Endothelial cell of umbilical vein (primary cell): Measurements from ENCODE around the gene CABLES1. TPM values are rescaled to one million over a fixed set of nuclear protein-coding genes. Genes with fewer than 3 reads are reported as not detected.

ENCODE experiments used
- BruUV-seq: library from RNA; stranded (reverse); fragments of 400-500 nt; replicated peaks from 2 replicates; lab custom pipeline; 2021; lab: Mats Ljungman, UMichigan
- CTCF ChIA-PET: fragments of 300-600, 350-600 bp; sonication (Branson Sonifier 250); formaldehyde crosslinking; loops from one replicate; lab custom pipeline; 2021; ENCODE audit warnings: antibody characterized with exemption, inconsistent platforms; lab: Charles Lee
- POLR2A ChIA-PET: fragments of 300-600, 350-600 bp; sonication (Branson Sonifier 250); formaldehyde crosslinking; loops from one replicate; lab custom pipeline; 2021; ENCODE audit warnings: antibody characterized with exemption, inconsistent platforms; lab: Charles Lee
- DNase-seq: peaks from one replicate; pipeline ENCODE4 v3.0.0-alpha.2; 2011; ENCODE audit warnings: low read depth, low spot score
- FAIRE-seq: peaks from 2 replicates; lab custom pipeline; 2011; peaks lifted over from hg19 to GRCh38; lab: Jason Lieb, UNC
- H2AFZ ChIP-seq: 2 replicates; pipeline ENCODE4 v1.6.0; 2012; ENCODE audit warnings: low read depth, low read length, control low read depth, inconsistent platforms
- H3K27ac ChIP-seq: 2 replicates; pipeline ENCODE4 v1.5.1; 2011; ENCODE audit warnings: low read depth, mild to moderate bottlenecking, control low read depth, low read length, moderate library complexity; ENCODE audit not compliant: insufficient read depth
- H3K27me3 ChIP-seq, 2 experiments: 2 replicates each; pipeline versions ENCODE4 v1.6.0 to v1.6.1; 2011; ENCODE audit warnings: low read length in 2 of 2, mixed read lengths in 1 of 2; ENCODE audit not compliant: control insufficient read depth in 2 of 2, insufficient read depth in 2 of 2
- H3K36me3 ChIP-seq, 2 experiments: 2 replicates in 1 of 2; 3 replicates in 1 of 2; pipeline ENCODE4 v1.5.1; 2011; ENCODE audit warnings: low read length in 2 of 2, mild to moderate bottlenecking in 1 of 2, moderate library complexity in 1 of 2; ENCODE audit not compliant: control insufficient read depth in 2 of 2, insufficient read depth in 2 of 2; ENCODE audit errors: extremely low read depth in 1 of 2
- H3K4me1 ChIP-seq: 3 replicates; pipeline ENCODE4 v1.5.1; 2011; ENCODE audit warnings: mild to moderate bottlenecking, low read length; ENCODE audit not compliant: control insufficient read depth, insufficient read depth; ENCODE audit errors: extremely low read depth
- H3K4me2 ChIP-seq: 2 replicates; pipeline ENCODE4 v1.6.1; 2011; ENCODE audit warnings: low read length, control low read depth, mixed read lengths; ENCODE audit not compliant: insufficient read depth
- H3K4me3 ChIP-seq, 3 experiments: fragments of 200-600 bp in 1 of 3; sonication (generic), shearing (Covaris generic) in 1 of 3; replicated peaks in 1 of 3; 2 replicates each; pipeline ENCODE4 v1.5.1; 2011 to 2016; ENCODE audit warnings: control low read depth in 3 of 3, low read length in 3 of 3, mild to moderate bottlenecking in 2 of 3, inconsistent platforms in 1 of 3, low read depth in 1 of 3, moderate library complexity in 1 of 3; ENCODE audit not compliant: insufficient read depth in 1 of 3
- H3K79me2 ChIP-seq: 2 replicates; pipeline ENCODE4 v1.6.0; 2012; ENCODE audit warnings: low read length, inconsistent platforms; ENCODE audit not compliant: control insufficient read depth, insufficient read depth
- H3K9ac ChIP-seq: replicated peaks from 2 replicates; pipeline ENCODE3; 2011; ENCODE audit warnings: low read length, control low read depth; ENCODE audit not compliant: insufficient read depth; ENCODE audit errors: extremely low read depth
- H3K9me1 ChIP-seq: replicated peaks from 3 replicates; pipeline ENCODE4 v1.6.0; 2011; ENCODE audit warnings: mild to moderate bottlenecking, low read length; ENCODE audit not compliant: control insufficient read depth, insufficient read depth; ENCODE audit errors: extremely low read depth
- H3K9me3 ChIP-seq: replicated peaks from 2 replicates; pipeline ENCODE4 v1.5.1; 2012; ENCODE audit warnings: low read length, inconsistent platforms; ENCODE audit not compliant: control insufficient read depth, insufficient read depth
- H4K20me1 ChIP-seq: replicated peaks from 2 replicates; pipeline ENCODE3; 2011; ENCODE audit warnings: mild to moderate bottlenecking, low read length; ENCODE audit not compliant: control insufficient read depth, insufficient read depth; ENCODE audit errors: extremely low read depth
- EZH2 ChIP-seq: IDR thresholded peaks from 2 replicates; pipeline ENCODE4 v1.6.1; 2012; ENCODE audit warnings: borderline replicate concordance, low read depth, mild to moderate bottlenecking, moderate library complexity, low read length, inconsistent platforms; ENCODE audit not compliant: severe bottlenecking
- FOS ChIP-seq: IDR thresholded peaks from 2 replicates; pipeline ENCODE4 v1.6.1; 2011; ENCODE audit warnings: mild to moderate bottlenecking, low read length, moderate library complexity, borderline replicate concordance; ENCODE audit not compliant: insufficient read depth
- GATA2 ChIP-seq: IDR thresholded peaks from 2 replicates; pipeline ENCODE4 v1.7.0; 2011; ENCODE audit warnings: low read depth, mild to moderate bottlenecking, moderate library complexity, mixed read lengths, low read length; ENCODE audit not compliant: insufficient read length, insufficient read depth
- JUN ChIP-seq: IDR thresholded peaks from 2 replicates; pipeline ENCODE4 v1.6.1; 2011; ENCODE audit warnings: borderline replicate concordance, low read depth; ENCODE audit not compliant: insufficient read length, insufficient read depth
- MAX ChIP-seq: IDR thresholded peaks from 2 replicates; pipeline ENCODE4 v1.6.1; 2011; ENCODE audit not compliant: insufficient read depth, insufficient read length
- MYC ChIP-seq: IDR thresholded peaks from one replicate; pipeline ENCODE4 v1.6.1; 2011; ENCODE audit warnings: mild to moderate bottlenecking, low read depth, low read length
- POLR2A ChIP-seq: IDR thresholded peaks from 2 replicates; pipeline ENCODE4 v1.6.1; 2012; ENCODE audit warnings: low read depth, mild to moderate bottlenecking, control low read depth, low read length
- POLR2AphosphoS5 ChIP-seq: IDR thresholded peaks from 2 replicates; pipeline ENCODE4 v1.6.1; 2012; ENCODE audit warnings: low read depth, mild to moderate bottlenecking, control low read depth, low read length, moderate library complexity; ENCODE audit not compliant: insufficient read depth
- dilution Hi-C: fragments of 300-500 bp; cut with MboI; formaldehyde crosslinking; loops from one replicate; pipeline ENCODE4 v1.15.0; 2019; ENCODE audit warnings: low sequenced_read_pairs; ENCODE audit not compliant: extremely low pct_ligation_motif_present
- intact Hi-C: fragments of 100-400 bp; cut with micrococcal nuclease; formaldehyde crosslinking; loops from one replicate; pipeline ENCODE4 v1.10.0; 2022
- polyA plus RNA-seq, 4 experiments: library from polyadenylated mRNA; depleted of rRNA in 3 of 4; stranded (reverse) in 3 of 4; unstranded in 1 of 4; fragments of >200 nt; gene quantifications; 2 replicates each; pipeline versions ENCODE4 v1.2.1 to v1.2.3, GENCODE V29; 2011 to 2012; ENCODE audit warnings: missing spikeins in 1 of 4
- total RNA-seq: library from RNA; stranded (reverse); gene quantifications from 2 replicates; pipeline ENCODE4 v1.2.3, GENCODE V29; 2021
- TF ChIP-seq, protein P1 (sequence below), 2 donors: IDR thresholded peaks; 1 replicate in 1 of 2; 2 replicates in 1 of 2; pipeline ENCODE4 v1.5.1; 2011; ENCODE audit warnings: low read length in 2 of 2, mild to moderate bottlenecking in 2 of 2, moderate library complexity in 2 of 2, control low read depth in 1 of 2, inconsistent platforms in 1 of 2, low read depth in 1 of 2; ENCODE audit not compliant: insufficient read depth in 1 of 2; ENCODE audit errors: extremely low read depth in 1 of 2

Gene CABLES1
- total and polyA plus RNA-seq, 2 donors (not counting 3 experiments of a cell fraction or from before 2014, with no cell fraction given): 40.2 to 71.1 TPM

GRCh38 chr18:23127090-23127489 is 8.2 kb upstream of the CABLES1 start:
- H3K27me3 ChIP-seq: no peaks in the 10 kb centered on the region
- no peak overlapping the region for H3K4me3 ChIP-seq
- H3K4me1 ChIP-seq: peaks cover 17% of the 10 kb centered on the region
- no peak for DNase-seq
- H3K9me1 ChIP-seq: no peaks in the 10 kb centered on the region
- POLR2A ChIA-PET: no interaction called here
- intact Hi-C loops: no loop called here
- peak overlapping the region; percentile 19 for H2AFZ ChIP-seq
- peak overlapping the region; percentile 40 for H3K4me2 ChIP-seq
- no peak for TF ChIP-seq GATA2
- no peak for TF ChIP-seq MYC
- TF ChIP-seq POLR2A: no peak
- TF ChIP-seq, protein P1, sequence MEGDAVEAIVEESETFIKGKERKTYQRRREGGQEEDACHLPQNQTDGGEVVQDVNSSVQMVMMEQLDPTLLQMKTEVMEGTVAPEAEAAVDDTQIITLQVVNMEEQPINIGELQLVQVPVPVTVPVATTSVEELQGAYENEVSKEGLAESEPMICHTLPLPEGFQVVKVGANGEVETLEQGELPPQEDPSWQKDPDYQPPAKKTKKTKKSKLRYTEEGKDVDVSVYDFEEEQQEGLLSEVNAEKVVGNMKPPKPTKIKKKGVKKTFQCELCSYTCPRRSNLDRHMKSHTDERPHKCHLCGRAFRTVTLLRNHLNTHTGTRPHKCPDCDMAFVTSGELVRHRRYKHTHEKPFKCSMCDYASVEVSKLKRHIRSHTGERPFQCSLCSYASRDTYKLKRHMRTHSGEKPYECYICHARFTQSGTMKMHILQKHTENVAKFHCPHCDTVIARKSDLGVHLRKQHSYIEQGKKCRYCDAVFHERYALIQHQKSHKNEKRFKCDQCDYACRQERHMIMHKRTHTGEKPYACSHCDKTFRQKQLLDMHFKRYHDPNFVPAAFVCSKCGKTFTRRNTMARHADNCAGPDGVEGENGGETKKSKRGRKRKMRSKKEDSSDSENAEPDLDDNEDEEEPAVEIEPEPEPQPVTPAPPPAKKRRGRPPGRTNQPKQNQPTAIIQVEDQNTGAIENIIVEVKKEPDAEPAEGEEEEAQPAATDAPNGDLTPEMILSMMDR (IDR thresholded peaks at IDR 0.05; ENCODE audit: extremely low read depth in 1 of 2, insufficient read depth in 1 of 2, low read depth in 1 of 2, low read length in 2 of 2): no peak
- TF ChIP-seq EZH2: no peak
- TF ChIP-seq JUN: no peak
- no peak for TF ChIP-seq FOS
- no peak for TF ChIP-seq POLR2AphosphoS5
- no peak for TF ChIP-seq MAX
- no peaks in the 10 kb centered on the region for H3K9me3 ChIP-seq
- peak; percentile 56 for FAIRE-seq
- CTCF ChIA-PET: interaction anchor here (0.9 to 2.0 kb wide), 10 partner anchors 23 to 361 kb away, joined by 3 to 10 read pairs (median 4); no protein-coding TSS in a partner anchor
- no TSS peak for BruUV-seq
- H4K20me1 ChIP-seq: no peaks in the 10 kb centered on the region
- H3K79me2 ChIP-seq: no peaks in the 10 kb centered on the region
- H3K36me3 ChIP-seq: no peaks in the 10 kb centered on the region
- peak overlapping the region; percentile 28 for H3K27ac ChIP-seq
- H3K9ac ChIP-seq: no peak overlapping the region
- dilution Hi-C loops: no loop called here
